Measurements from ENCODE around the gene PSMD7.

The PSMD7 gene

GRCh38 chr16:74290356-74290755 is 6.3 kb upstream of the PSMD7 start:
- CTCF ChIA-PET: interaction anchor here (1.1 kb wide), 1 partner anchor 19 kb away, joined by 3 read pairs; no protein-coding TSS in a partner anchor
- POLR2A ChIA-PET (ENCODE audit: low non-redundant PET): no interaction called here
- H3K27ac ChIP-seq: no peak overlapping the region
- DNase-seq (ENCODE audit: low spot score): no peak
- TF ChIP-seq CTCF (conservative IDR thresholded peaks at IDR 0.05; ENCODE audit: low read depth): no peak

- H3K27ac ChIP-seq: no peak overlapping the region
- TF ChIP-seq CTCF (conservative IDR thresholded peaks at IDR 0.05; ENCODE audit: low read depth): no peak
- DNase-seq (ENCODE audit: low spot score): no peak
- POLR2A ChIA-PET (ENCODE audit: low non-redundant PET): interaction anchor here (0.6 kb wide), 1 partner anchor 173 kb away, joined by 5 read pairs; no protein-coding TSS in a partner anchor
- CTCF ChIA-PET: interaction anchor here (0.6 to 1.1 kb wide), 4 partner anchors 14 to 667 kb away, joined by 3 read pairs; no protein-coding TSS in a partner anchor
Observed at GRCh38 chr16:74291176-74291575, 5.4 kb upstream of the PSMD7 start.

- ChIA-PET POLR2A (ENCODE audit: low non-redundant PET) (interaction anchor here (0.6 kb wide), 1 partner anchor 173 kb away, joined by 5 read pairs; no protein-coding TSS in a partner anchor), CTCF (interaction anchor here (0.6 to 0.8 kb wide), 4 partner anchors 13 to 667 kb away, joined by 3 read pairs; no protein-coding TSS in a partner anchor)
Observed at GRCh38 chr16:74291577-74292208, 4.9 kb upstream of the PSMD7 start.

GRCh38 chr16:74296104-74296431 is 546 bp upstream of the PSMD7 start:
- H3K27ac ChIP-seq: peak overlapping the region; percentile 90
- CTCF ChIA-PET: no interaction called here
- POLR2A ChIA-PET (ENCODE audit: low non-redundant PET): no interaction called here
- DNase-seq (ENCODE audit: low spot score): no peak
- TF ChIP-seq CTCF (conservative IDR thresholded peaks at IDR 0.05; ENCODE audit: low read depth): no peak

More at GRCh38 chr16:74291577-74292208, 4.9 kb upstream of the PSMD7 start:
- no peak overlapping the region for H3K27ac ChIP-seq
- no peak for TF ChIP-seq CTCF (conservative IDR thresholded peaks at IDR 0.05; ENCODE audit: low read depth)
- peak; percentile 96 for DNase-seq (ENCODE audit: low spot score)

GRCh38 chr16:74297145-74297665 is 591 bp downstream of the PSMD7 start:
- no peak for TF ChIP-seq CTCF (conservative IDR thresholded peaks at IDR 0.05; ENCODE audit: low read depth)
- H3K27ac ChIP-seq: peak overlapping the region; percentile 90

GRCh38 chr16:74298104-74298503 is 1.5 kb downstream of the PSMD7 start:
- ChIA-PET POLR2A (ENCODE audit: low non-redundant PET) (interaction anchor here (0.6 to 0.7 kb wide), 2 partner anchors 12 to 193 kb away, joined by 5 to 6 read pairs; no protein-coding TSS in a partner anchor), CTCF (interaction anchor here (1.2 kb wide), 1 partner anchor 21 kb away, joined by 4 read pairs; no protein-coding TSS in a partner anchor)
- H3K27ac ChIP-seq: peak overlapping the region; percentile 90; the same call in 1 of the 2 replicates
- TF ChIP-seq CTCF (conservative IDR thresholded peaks at IDR 0.05; ENCODE audit: low read depth): no peak
- no peak for DNase-seq (ENCODE audit: low spot score)

More at GRCh38 chr16:74297145-74297665, 591 bp downstream of the PSMD7 start:
- DNase-seq (ENCODE audit: low spot score): peak; percentile 36
- POLR2A ChIA-PET (ENCODE audit: low non-redundant PET): interaction anchor here (0.6 kb wide), 1 partner anchor 68 kb away, joined by 3 read pairs; no protein-coding TSS in a partner anchor
- CTCF ChIA-PET: interaction anchor here (0.5 to 0.6 kb wide), 3 partner anchors 270 to 562 kb away, joined by 3 to 5 read pairs (median 3); no protein-coding TSS in a partner anchor

Measured in RWPE1 (cell line).